HepG2 (cell line): Measurements from ENCODE around the gene INF2. TPM values are rescaled to one million over a fixed set of nuclear protein-coding genes. Genes with fewer than 3 reads are reported as not detected.

ENCODE experiments used
- ATAC-seq: fragments of 200-7000 bp; cut with Tn5 transposase; 3 replicates; pipeline ENCODE4 v1.9.1; 2020; ENCODE audit warnings: mild to moderate bottlenecking, moderate library complexity
- BruUV-seq: library from RNA; stranded (reverse); fragments of 400-500 nt; replicated peaks from 2 replicates; lab custom pipeline; 2021; lab: Mats Ljungman, UMichigan
- CTCF ChIA-PET: fragments of 300-600 bp; formaldehyde crosslinking; extraction: SDS; loops from one replicate; lab custom pipeline; 2021; ENCODE audit warnings: low total read pairs, inconsistent platforms, low intra/inter-chr PET ratio; lab: Yijun Ruan, JAX
- POLR2A ChIA-PET: fragments of 350-600 bp; sonication (Branson Sonifier 250); formaldehyde crosslinking; loops from one replicate; lab custom pipeline; 2020; ENCODE audit warnings: antibody characterized with exemption, inconsistent platforms; lab: Yijun Ruan, JAX
- DNase-seq: peaks from one replicate; pipeline ENCODE4 v3.0.0-alpha.2; 2015; ENCODE audit warnings: low spot score
- FAIRE-seq: peaks from 3 replicates; lab custom pipeline; 2011; peaks lifted over from hg19 to GRCh38; lab: Jason Lieb, UNC
- H2AFZ ChIP-seq: one replicate; pipeline ENCODE4 v1.6.1; 2011; ENCODE audit warnings: low read length, inconsistent platforms
- H3K27ac ChIP-seq: fragments of 300-600 bp; 3 replicates; pipeline ENCODE4 v1.8.0; 2011; ENCODE audit warnings: mixed run types, mild to moderate bottlenecking, mixed read lengths, low read length, inconsistent platforms; ENCODE audit not compliant: insufficient read depth; ENCODE audit errors: extremely low read length
- H3K27me3 ChIP-seq, 2 experiments: fragments of 200-600 bp in 1 of 2; 2 replicates in 1 of 2; 3 replicates in 1 of 2; pipeline versions ENCODE4 v1.6.0 to v1.8.0; 2011; ENCODE audit warnings: low read length in 2 of 2, mild to moderate bottlenecking in 2 of 2, moderate library complexity in 2 of 2, inconsistent platforms in 1 of 2; ENCODE audit not compliant: insufficient read depth in 2 of 2, control insufficient read depth in 1 of 2
- H3K36me3 ChIP-seq, 2 experiments: fragments of 200-600 bp in 1 of 2; replicated peaks in 1 of 2; 2 replicates in 1 of 2; 3 replicates in 1 of 2; pipeline versions ENCODE4 v1.5.1 to v1.8.0; 2011; ENCODE audit warnings: low read length in 2 of 2, inconsistent platforms in 1 of 2; ENCODE audit not compliant: insufficient read depth in 2 of 2, control insufficient read depth in 1 of 2
- H3K4me1 ChIP-seq: 2 replicates; pipeline ENCODE4 v1.5.1; 2012; ENCODE audit warnings: low read length, inconsistent platforms; ENCODE audit not compliant: insufficient read depth
- H3K4me2 ChIP-seq: 2 replicates; pipeline ENCODE4 v1.6.0; 2011; ENCODE audit warnings: low read depth, low read length, inconsistent platforms
- H3K4me3 ChIP-seq, 3 experiments: fragments of 200-600 bp in 1 of 3; sonication (generic), shearing (Covaris generic) in 1 of 3; replicated peaks in 1 of 3; 2 replicates each; pipeline ENCODE4 v1.5.1; 2011 to 2016; ENCODE audit warnings: low read length in 3 of 3, inconsistent platforms in 2 of 3, low read depth in 2 of 3, mild to moderate bottlenecking in 2 of 3, control low read depth in 1 of 3, mixed read lengths in 1 of 3; ENCODE audit not compliant: insufficient read depth in 1 of 3
- H3K79me2 ChIP-seq: one replicate; pipeline ENCODE4 v1.6.1; 2011; ENCODE audit warnings: low read length, inconsistent platforms; ENCODE audit not compliant: insufficient read depth
- H3K9ac ChIP-seq: 2 replicates; pipeline ENCODE4 v1.6.0; 2011; ENCODE audit warnings: mild to moderate bottlenecking, low read depth, low read length, inconsistent platforms; ENCODE audit not compliant: insufficient read depth
- H3K9me3 ChIP-seq: 2 replicates; pipeline ENCODE4 v1.5.1; 2012; ENCODE audit warnings: mild to moderate bottlenecking, low read length
- H4K20me1 ChIP-seq: 2 replicates; pipeline ENCODE4 v1.6.0; 2011; ENCODE audit warnings: inconsistent platforms, mild to moderate bottlenecking, low read length, moderate library complexity; ENCODE audit not compliant: insufficient read depth
- BHLHE40 ChIP-seq: IDR thresholded peaks from 2 replicates; pipeline ENCODE4 v1.6.1; 2011; ENCODE audit warnings: low read length, improper control_type of control experiment
- FOXA1 ChIP-seq, 2 experiments: fragments of 450-650 bp in 1 of 2; sonication (generic) in 1 of 2; formaldehyde crosslinking in 1 of 2; IDR thresholded peaks; 2 replicates each; pipeline versions ENCODE4 v1.4.0 to v1.6.1; 2016 to 2020; ENCODE audit warnings: missing genetic modification reagents in 1 of 2
- FOXA3 ChIP-seq: IDR thresholded peaks from 2 replicates; pipeline ENCODE4 v1.6.1; 2016; ENCODE audit warnings: missing genetic modification reagents, missing compliant biosample characterization
- MED1 ChIP-seq: sonication (generic); formaldehyde crosslinking; IDR thresholded peaks from 2 replicates; pipeline ENCODE4 v1.4.0; 2020; ENCODE audit warnings: missing genetic modification reagents
- SMYD3 ChIP-seq: sonication (generic); formaldehyde crosslinking; IDR thresholded peaks from 2 replicates; pipeline ENCODE4 v1.8.1; 2023; ENCODE audit warnings: mild to moderate bottlenecking, missing genetic modification reagents
- TRIM24 ChIP-seq: sonication (generic); formaldehyde crosslinking; IDR thresholded peaks from 2 replicates; pipeline ENCODE4 v1.8.0; 2022; ENCODE audit warnings: mild to moderate bottlenecking, missing genetic modification reagents
- ZNF333 ChIP-seq: sonication (generic); formaldehyde crosslinking; IDR thresholded peaks from 2 replicates; pipeline ENCODE4 v1.4.0; 2020; ENCODE audit warnings: mild to moderate bottlenecking, missing genetic modification reagents, borderline replicate concordance
- WGBS: methylation state at CpG from one replicate; pipeline ENCODE4 v1.1.6; 2017; ENCODE audit warnings: low lambda C conversion rate; 5-methylcytosine and 5-hydroxymethylcytosine counted together
- in situ Hi-C: cut with HindIII; loops from 2 replicates; pipeline ENCODE4 v1.10.0; 2017; ENCODE audit warnings: low pct_unique_long_range_greater_than_20kb; ENCODE audit not compliant: extremely low pct_ligation_motif_present
- intact Hi-C: fragments of 100-400 bp; cut with micrococcal nuclease; formaldehyde crosslinking; loops from one replicate; pipeline ENCODE4 v1.10.0; 2022; ENCODE audit not compliant: unreplicated experiment
- polyA plus RNA-seq, 8 experiments: library from polyadenylated mRNA; depleted of rRNA in 3 of 8; stranded (reverse) in 7 of 8; unstranded in 1 of 8; fragments of >200 nt; fragmentation: Illumina TruSeq in 4 of 8; extraction: Trizol in 4 of 8; gene quantifications; 2 replicates each; pipeline versions ENCODE4 v1.2.1 to v1.2.3, GENCODE V29; 2011 to 2016; ENCODE audit warnings: low read depth in 4 of 8, missing spikeins in 1 of 8, mixed read lengths in 1 of 8; ENCODE audit not compliant: insufficient read depth in 1 of 8
- total RNA-seq, 5 experiments: library from RNA; depleted of rRNA; stranded (reverse); fragments of >200 nt; fragmentation: Illumina TruSeq; extraction: Trizol; gene quantifications; 2 replicates each; pipeline ENCODE4 v1.2.3, GENCODE V29; 2016; ENCODE audit warnings: low read depth in 1 of 5
- TF ChIP-seq, protein P1 (sequence below): sonication (generic); IDR thresholded peaks from 2 replicates; pipeline ENCODE4 v1.6.1; 2016; ENCODE audit warnings: low read depth, borderline replicate concordance

The INF2 gene
- total and polyA plus RNA-seq, 2 of the 13 experiments (the other 11 are each of a cell fraction or from before 2014, with no cell fraction given): 16.4 to 26.4 TPM

DNA sequence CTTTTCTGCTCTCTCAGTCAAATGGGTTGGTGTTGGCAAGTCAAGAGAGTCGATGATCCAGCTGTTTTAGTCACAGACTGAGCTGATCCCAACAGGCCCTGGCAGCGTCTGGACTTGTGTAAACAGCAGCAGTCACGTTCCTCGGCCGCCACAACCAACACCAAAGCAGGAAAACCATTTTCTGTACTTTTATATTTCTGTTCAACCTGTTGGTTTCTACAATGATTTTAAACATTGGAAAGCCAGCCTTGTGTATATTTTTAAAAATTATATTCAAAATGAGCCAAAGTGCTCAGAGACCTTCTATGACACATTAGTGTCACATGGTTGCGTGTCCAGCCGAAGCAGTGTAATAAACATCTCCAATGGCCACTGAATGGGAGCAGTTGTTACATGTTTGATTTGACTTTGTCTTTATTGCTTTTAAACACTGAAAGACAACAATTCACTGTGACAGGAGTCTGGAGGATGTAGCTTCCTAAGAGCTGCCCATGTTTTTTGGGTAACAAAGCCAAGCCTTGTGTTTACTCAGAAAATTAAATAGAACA, 57.6 kb downstream of the INF2 start:
- Histone ChIP-seq H3K36me3 (no peaks in the 10 kb centered on the region; a peak in 2 of 5 replicates), H3K79me2 (no peaks in the 10 kb centered on the region), H3K9ac (no peak overlapping the region; the same call in 1 of the 2 replicates), H3K27me3 (no peaks in the 10 kb centered on the region), H3K9me3 (no peaks in the 10 kb centered on the region), H3K4me3 (no peak overlapping the region), H3K4me2 (no peak overlapping the region), H2AFZ (no peak overlapping the region), H3K27ac (no peak overlapping the region), H4K20me1 (no peaks in the 10 kb centered on the region), H3K4me1 (peaks cover 63% of the 10 kb centered on the region)
- ChIA-PET CTCF (no interaction called here), POLR2A (no interaction called here)
- in situ Hi-C loops (no loop called here), intact Hi-C loops (no loop called here)
- 52% methylated on average over 7 of the region's 7 CpGs for WGBS
- BruUV-seq: no TSS peak
- no peak for ATAC-seq
- no peak for FAIRE-seq
- no peak for DNase-seq
- 0 out of 2 replicates have a peak, but pooled peaks have one; percentile 51 for TF ChIP-seq BHLHE40
- TF ChIP-seq, protein P1, sequence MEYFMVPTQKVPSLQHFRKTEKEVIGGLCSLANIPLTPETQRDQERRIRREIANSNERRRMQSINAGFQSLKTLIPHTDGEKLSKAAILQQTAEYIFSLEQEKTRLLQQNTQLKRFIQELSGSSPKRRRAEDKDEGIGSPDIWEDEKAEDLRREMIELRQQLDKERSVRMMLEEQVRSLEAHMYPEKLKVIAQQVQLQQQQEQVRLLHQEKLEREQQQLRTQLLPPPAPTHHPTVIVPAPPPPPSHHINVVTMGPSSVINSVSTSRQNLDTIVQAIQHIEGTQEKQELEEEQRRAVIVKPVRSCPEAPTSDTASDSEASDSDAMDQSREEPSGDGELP: peak; percentile 53; the same call in 1 of the 2 replicates
- TF ChIP-seq MED1 (CRISPR knock-in tag): 0 out of 2 replicates have a peak, but pooled peaks have one; percentile 19
- TF ChIP-seq FOXA1 (IDR thresholded peaks at IDR 0.05): no peak
- peak; percentile 59 for TF ChIP-seq FOXA1 (CRISPR knock-in tag; IDR thresholded peaks at IDR 0.05)
- TF ChIP-seq TRIM24 (CRISPR knock-in tag): no peak
- peak; percentile 44; the same call in 1 of the 2 replicates for TF ChIP-seq FOXA3 (CRISPR knock-in tag)
- no peak for TF ChIP-seq ZNF333 (CRISPR knock-in tag)
- no peak for TF ChIP-seq SMYD3 (CRISPR knock-in tag)
